Transverse colon (tissue), 4 donors: ENCODE data around the gene ZNF688. TPM values are rescaled to one million over a fixed set of nuclear protein-coding genes. Genes with fewer than 3 reads are reported as not detected.

ENCODE experiments used
- DNase-seq: peaks from one replicate; pipeline ENCODE4 v3.0.0-alpha.2; 2019
- H3K27ac ChIP-seq, 4 donors: fragments of 200-600 bp; sonication (generic); 2 replicates each; pipeline ENCODE4 v1.5.1; 2016 to 2018; ENCODE audit warnings: inconsistent platforms in 4 of 4
- H3K27me3 ChIP-seq: fragments of 200-600 bp; sonication (generic); 2 replicates; pipeline ENCODE4 v1.5.1; 2017; ENCODE audit warnings: inconsistent platforms
- H3K36me3 ChIP-seq, 4 donors: fragments of 200-600 bp; sonication (generic); 2 replicates each; pipeline ENCODE4 v1.5.1; 2017 to 2019; ENCODE audit warnings: inconsistent platforms in 4 of 4
- H3K4me1 ChIP-seq, 4 donors: fragments of 200-600 bp; sonication (generic); 2 replicates each; pipeline ENCODE4 v1.5.1; 2017 to 2020; ENCODE audit warnings: inconsistent platforms in 4 of 4
- H3K4me3 ChIP-seq, 4 donors: fragments of 200-600 bp; sonication (generic); 1 replicate in 1 of 4; 2 replicates in 3 of 4; pipeline versions ENCODE4 v1.5.1 to v1.6.1; 2017 to 2019; ENCODE audit warnings: inconsistent platforms in 4 of 4
- H3K9me3 ChIP-seq, 2 donors: fragments of 200-600 bp; sonication (generic); 2 replicates each; pipeline ENCODE4 v1.5.1; 2017 to 2019; ENCODE audit warnings: inconsistent platforms in 2 of 2
- EP300 ChIP-seq: sonication (generic); formaldehyde crosslinking; IDR thresholded peaks from one replicate; pipeline ENCODE4 v1.6.1; 2017; ENCODE audit warnings: antibody characterized with exemption, low read depth
- POLR2A ChIP-seq: fragments of 450-650 bp; IDR thresholded peaks from one replicate; pipeline ENCODE4 v1.6.1; 2016; ENCODE audit warnings: antibody characterized with exemption, mild to moderate bottlenecking, moderate library complexity
- POLR2AphosphoS5 ChIP-seq, 3 donors: sonication (generic); formaldehyde crosslinking; IDR thresholded peaks; one replicate each; pipeline ENCODE4 v1.6.1; 2016; ENCODE audit warnings: antibody characterized with exemption in 3 of 3
- WGBS, 2 donors: methylation state at CpG; one replicate each; pipeline ENCODE4 v1.1.5; 2018; ENCODE audit warnings: low coverage in 1 of 2; 5-methylcytosine and 5-hydroxymethylcytosine counted together
- in situ Hi-C, 4 donors: fragments of 200-750 bp; cut with MboI; loops; one replicate each; pipeline versions ENCODE4 v1.15.0 to v1.15.1; 2017; ENCODE audit warnings: low sequenced_read_pairs in 3 of 4, low pct_ligation_motif_present in 1 of 4, low pct_unique_long_range_greater_than_20kb in 1 of 4
- intact Hi-C: fragments of 100-400 bp; cut with DNase I; formaldehyde crosslinking; loops from one replicate; pipeline ENCODE4 v1.15.1; 2023; ENCODE audit warnings: low total_unique reads
- total RNA-seq, 4 donors: library from RNA; depleted of rRNA; stranded (reverse); fragments of >200 nt; gene quantifications; one replicate each; pipeline ENCODE4 v1.1.0, GENCODE V29; 2016
- TF ChIP-seq, protein P1 (sequence below), 5 experiments: fragments of 200-600 bp in 3 of 5; fragments of 450-650 bp in 2 of 5; sonication (generic) in 3 of 5; IDR thresholded peaks; 1 replicate in 2 of 5; 2 replicates in 3 of 5; pipeline ENCODE4 v1.5.1; 2016 to 2017; ENCODE audit warnings: antibody characterized with exemption in 5 of 5, inconsistent platforms in 3 of 5, mild to moderate bottlenecking in 2 of 5, moderate library complexity in 1 of 5

Gene ZNF688
- total RNA-seq, 4 donors from 2014 or later: 22.9 to 64.3 (median 43.5) TPM

DNA sequence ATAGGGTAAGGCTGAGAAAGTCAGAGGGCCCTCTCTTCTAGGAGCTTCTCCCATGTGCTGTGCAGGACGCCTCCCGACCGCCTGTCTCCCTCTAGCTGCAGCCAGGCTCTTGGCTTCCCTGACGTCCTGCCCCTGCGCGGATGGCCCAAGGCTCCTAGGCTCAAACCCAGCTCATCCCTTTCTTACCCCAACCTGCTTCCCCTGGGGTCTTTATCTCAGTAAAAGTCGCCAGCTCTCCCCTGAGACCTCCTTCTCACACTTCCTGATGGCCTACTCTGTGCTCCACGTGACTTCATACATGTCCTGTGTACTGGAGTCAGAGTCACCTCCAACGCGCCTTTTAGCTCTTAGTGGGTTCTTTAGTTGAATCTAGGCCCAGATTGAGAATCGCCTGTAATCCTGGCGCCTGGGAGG lies 35.7 kb downstream of the ZNF688 start:
- peak overlapping the region; percentile 93 to 96 (median 95) for H3K27ac ChIP-seq
- intact Hi-C loops: no loop called here
- H3K36me3 ChIP-seq: peaks cover 0 to 12% (median 4%) of the 10 kb centered on the region in 4 donors
- H3K9me3 ChIP-seq: no peaks in the 10 kb centered on the region
- WGBS, 2 donors: 22 to 57% methylated on average over 2 to 12 of the region's 12 CpGs
- no peaks in the 10 kb centered on the region for H3K27me3 ChIP-seq
- peaks cover 9 to 38% (median 30%) of the 10 kb centered on the region in 4 donors for H3K4me1 ChIP-seq
- in situ Hi-C loops: no loop called here
- peak; percentile 84 for DNase-seq
- TF ChIP-seq, protein P1, sequence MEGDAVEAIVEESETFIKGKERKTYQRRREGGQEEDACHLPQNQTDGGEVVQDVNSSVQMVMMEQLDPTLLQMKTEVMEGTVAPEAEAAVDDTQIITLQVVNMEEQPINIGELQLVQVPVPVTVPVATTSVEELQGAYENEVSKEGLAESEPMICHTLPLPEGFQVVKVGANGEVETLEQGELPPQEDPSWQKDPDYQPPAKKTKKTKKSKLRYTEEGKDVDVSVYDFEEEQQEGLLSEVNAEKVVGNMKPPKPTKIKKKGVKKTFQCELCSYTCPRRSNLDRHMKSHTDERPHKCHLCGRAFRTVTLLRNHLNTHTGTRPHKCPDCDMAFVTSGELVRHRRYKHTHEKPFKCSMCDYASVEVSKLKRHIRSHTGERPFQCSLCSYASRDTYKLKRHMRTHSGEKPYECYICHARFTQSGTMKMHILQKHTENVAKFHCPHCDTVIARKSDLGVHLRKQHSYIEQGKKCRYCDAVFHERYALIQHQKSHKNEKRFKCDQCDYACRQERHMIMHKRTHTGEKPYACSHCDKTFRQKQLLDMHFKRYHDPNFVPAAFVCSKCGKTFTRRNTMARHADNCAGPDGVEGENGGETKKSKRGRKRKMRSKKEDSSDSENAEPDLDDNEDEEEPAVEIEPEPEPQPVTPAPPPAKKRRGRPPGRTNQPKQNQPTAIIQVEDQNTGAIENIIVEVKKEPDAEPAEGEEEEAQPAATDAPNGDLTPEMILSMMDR (IDR thresholded peaks at IDR 0.05): peak; percentile 55 to 83 (median 62)
- TF ChIP-seq POLR2AphosphoS5 (IDR thresholded peaks at IDR 0.05) (peak in 2 of 3 donors; percentile 29 to 41), POLR2A (no peak)
- peak overlapping the region; percentile 51 to 65 (median 58) for H3K4me3 ChIP-seq

DNA sequence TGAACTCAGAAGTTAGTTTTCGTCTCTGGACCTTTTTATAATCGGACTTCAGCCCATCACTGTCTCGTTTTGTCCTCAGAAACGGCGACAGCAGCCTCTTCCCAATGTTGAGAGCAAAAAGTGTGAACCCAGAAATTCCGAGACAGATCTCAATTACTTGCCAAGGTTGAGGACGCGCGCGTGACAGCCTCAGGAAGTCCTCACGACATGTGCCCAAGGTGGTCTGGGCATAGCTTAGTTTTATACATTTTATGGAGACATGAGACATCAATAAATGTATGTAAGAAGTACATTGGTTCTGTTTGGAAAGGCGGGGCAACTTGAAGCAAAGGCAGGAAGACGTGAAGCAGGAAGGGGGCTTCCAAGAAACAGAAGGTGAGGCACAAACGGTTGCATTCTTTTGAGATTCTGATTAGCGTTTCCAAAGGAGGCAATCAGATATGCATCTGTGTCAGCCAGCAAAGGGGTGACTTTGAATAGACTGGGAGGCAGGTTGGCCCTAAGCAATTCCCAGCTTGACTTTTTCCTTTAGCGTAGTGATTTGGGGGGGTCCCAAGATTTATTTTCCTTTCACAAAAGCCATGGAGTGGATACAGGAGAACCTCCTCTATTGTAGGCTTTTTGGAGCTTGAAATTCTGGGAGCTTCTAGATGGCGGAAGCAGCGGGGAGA lies 36.3 kb downstream of the ZNF688 start:
- Histone ChIP-seq H3K4me3 (peak overlapping the region; percentile 51 to 65 (median 58)), H3K4me1 (peaks cover 9 to 35% (median 30%) of the 10 kb centered on the region in 4 donors), H3K27ac (peak overlapping the region; percentile 93 to 96 (median 95)), H3K36me3 (peaks cover 0 to 12% (median 4%) of the 10 kb centered on the region in 4 donors), H3K9me3 (no peaks in the 10 kb centered on the region), H3K27me3 (no peaks in the 10 kb centered on the region)
- WGBS, 2 donors: 2 to 4% methylated on average over 7 to 18 of the region's 18 CpGs
- DNase-seq: no peak
- in situ Hi-C loops: no loop called here
- intact Hi-C loops: no loop called here
- TF ChIP-seq EP300 (no peak), POLR2AphosphoS5 (IDR thresholded peaks at IDR 0.05) (no peak), POLR2A (peak; percentile 70)
- TF ChIP-seq, protein P1 (IDR thresholded peaks at IDR 0.05): no peak

DNA sequence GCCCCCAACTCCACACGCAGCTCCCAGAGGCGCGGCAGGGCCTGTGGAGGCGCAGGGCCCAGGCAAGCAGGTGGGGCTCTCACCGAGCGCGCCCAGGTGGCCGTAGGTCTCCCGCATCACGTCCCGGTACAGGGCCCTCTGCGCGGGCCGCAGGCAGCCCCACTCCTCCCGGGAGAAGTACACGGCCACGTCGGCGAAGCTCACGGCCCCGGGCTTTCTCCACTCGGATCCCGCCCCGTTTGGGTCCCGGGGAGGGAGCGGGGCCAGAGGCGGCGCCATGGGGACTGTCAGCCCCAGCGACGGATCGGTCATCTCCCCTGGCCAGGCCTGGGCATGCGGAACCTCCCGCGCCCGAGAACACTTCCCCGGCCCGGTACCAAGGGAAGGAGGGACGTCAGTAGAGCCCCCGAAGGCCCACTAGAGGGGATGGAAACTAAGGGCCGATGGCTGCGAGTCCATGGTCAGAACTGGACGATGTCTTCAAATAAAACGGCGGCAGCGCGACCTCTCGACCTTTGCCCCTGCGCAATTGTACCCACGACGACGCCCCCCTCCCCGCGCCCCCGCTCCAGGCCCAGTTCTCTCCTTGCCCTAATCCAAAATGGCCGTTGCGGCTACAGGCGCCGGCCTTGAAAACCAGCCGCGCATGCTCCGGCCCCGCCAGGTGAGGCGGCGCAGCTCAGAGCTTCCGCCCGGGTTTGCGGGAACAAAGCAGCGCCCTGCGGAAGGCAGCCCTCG lies 37.0 kb downstream of the ZNF688 start, which contains the start of gene ZNF747:
ZNF747 (minus strand) TSS at position 491 of the 738 bp plus-strand sequence; CDS start at position 312, 179 bp downstream.
- Histone ChIP-seq H3K9me3 (no peaks in the 10 kb centered on the region), H3K36me3 (peaks cover 0 to 12% (median 4%) of the 10 kb centered on the region in 4 donors), H3K4me1 (peaks cover 9 to 35% (median 30%) of the 10 kb centered on the region in 4 donors), H3K27ac (peak within 1 kb of the TSS; percentile 93 to 96 (median 95)), H3K27me3 (no peaks in the 10 kb centered on the region), H3K4me3 (peak within 1 kb of the TSS; percentile 51 to 74 (median 60))
- WGBS, 2 donors: 0% methylated on average over 58 of the region's 70 CpGs; no CpG with 5 or more reads in 1 of the 2 donors
- in situ Hi-C loops (no loop called here), intact Hi-C loops (loop anchor here (1.0 kb wide), 1 partner anchor 24 kb away; the partner anchor contains the start of gene ZNF764)
- TF ChIP-seq POLR2AphosphoS5 (IDR thresholded peaks at IDR 0.05): peak; percentile 80 to 87 (median 84)
- peak; percentile 42 for TF ChIP-seq POLR2A
- no peak for TF ChIP-seq EP300
- TF ChIP-seq, protein P1 (IDR thresholded peaks at IDR 0.05): no peak
- peak; percentile 94 for DNase-seq
